Measurements from ENCODE around the gene TOR1B.

Gene TOR1B

DNA sequence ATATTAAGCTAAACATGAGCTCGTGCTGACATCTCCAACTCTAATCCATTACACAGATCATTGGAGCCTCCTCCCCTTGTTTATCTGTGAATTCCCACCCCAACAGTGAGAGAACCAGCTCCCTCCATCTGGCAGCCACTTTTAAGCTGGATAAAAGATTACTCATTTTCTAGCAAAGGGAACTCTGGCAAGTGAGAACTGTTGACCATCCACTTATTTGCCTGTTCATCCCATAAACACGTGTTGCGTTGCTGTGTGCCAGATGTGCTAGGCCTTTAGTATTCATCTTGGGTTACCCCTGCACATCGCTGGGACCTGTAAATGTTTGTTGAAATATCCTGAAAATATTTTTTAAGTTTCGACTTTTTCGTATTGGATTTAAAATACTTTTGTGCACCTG is 23.4 kb downstream of the TOR1B start:
- peaks cover 11% of the 10 kb centered on the region for H3K4me1 Mint-ChIP-seq
- no peaks in the 10 kb centered on the region for H3K9me3 Mint-ChIP-seq
- H3K27ac Mint-ChIP-seq (ENCODE audit: low read depth): no peak overlapping the region
- no peak overlapping the region for H3K4me3 Mint-ChIP-seq
- DNase-seq (ENCODE audit: low spot score in 2 of 2) (no peak), ATAC-seq (replicated peaks; ENCODE audit: extremely low read depth, poor library complexity, severe bottlenecking) (no peak)
- no peaks in the 10 kb centered on the region for H3K27me3 Mint-ChIP-seq
- H3K36me3 Mint-ChIP-seq (ENCODE audit: insufficient read depth): peaks cover 58% of the 10 kb centered on the region

DNA sequence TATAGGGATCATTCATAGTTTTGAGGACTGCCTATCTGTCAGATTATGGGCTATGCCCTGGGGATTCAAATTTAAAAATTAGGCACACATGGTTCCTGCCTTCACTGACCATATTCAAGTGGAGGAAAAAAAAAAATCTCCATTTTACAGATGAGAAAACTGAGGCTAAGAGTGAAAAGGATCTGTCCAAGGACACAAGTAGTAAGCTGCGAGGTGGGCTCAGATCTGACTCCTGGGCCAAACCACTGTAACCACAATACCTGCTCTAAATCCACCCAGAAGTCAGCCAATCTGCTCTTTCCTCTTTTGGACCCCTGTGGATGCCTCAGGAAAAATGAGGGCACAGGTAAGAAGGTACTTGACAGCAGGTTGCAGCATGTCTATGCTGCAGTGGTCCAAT is 23.8 kb downstream of the TOR1B start:
- Mint-ChIP-seq H3K27me3 (no peaks in the 10 kb centered on the region), H3K9me3 (no peaks in the 10 kb centered on the region), H3K4me3 (no peak overlapping the region), H3K27ac (ENCODE audit: low read depth) (no peak overlapping the region), H3K36me3 (ENCODE audit: insufficient read depth) (peaks cover 59% of the 10 kb centered on the region), H3K4me1 (peaks cover 11% of the 10 kb centered on the region)
- ATAC-seq (replicated peaks; ENCODE audit: extremely low read depth, poor library complexity, severe bottlenecking) (no peak), DNase-seq (ENCODE audit: low spot score in 2 of 2) (no peak)

DNA sequence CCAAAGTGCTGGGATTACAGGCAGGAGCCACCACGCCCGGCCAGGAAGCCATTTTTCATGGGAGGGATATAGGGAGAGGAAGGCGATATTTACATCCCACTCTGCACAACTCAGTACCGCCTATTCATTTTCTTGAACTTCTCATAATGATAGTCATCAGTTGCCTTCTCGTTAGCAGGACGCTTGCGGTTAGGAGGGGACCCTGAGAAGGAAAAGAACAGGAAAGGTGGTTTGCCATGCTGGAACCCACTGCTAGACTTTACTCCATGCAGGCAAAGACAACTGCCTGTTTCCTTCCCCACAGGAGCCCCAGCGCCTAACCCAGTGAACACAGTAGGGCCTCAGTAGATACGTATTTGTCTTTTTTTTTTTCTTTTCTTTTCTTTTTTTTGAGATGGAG is 25.1 kb downstream of the TOR1B start:
- ATAC-seq (replicated peaks; ENCODE audit: extremely low read depth, poor library complexity, severe bottlenecking) (no peak), DNase-seq (ENCODE audit: low spot score in 2 of 2) (no peak)
- peaks cover 2% of the 10 kb centered on the region for H3K4me1 Mint-ChIP-seq
- no peak overlapping the region for H3K27ac Mint-ChIP-seq (ENCODE audit: low read depth)
- no peaks in the 10 kb centered on the region for H3K9me3 Mint-ChIP-seq
- H3K36me3 Mint-ChIP-seq (ENCODE audit: insufficient read depth): peaks cover 60% of the 10 kb centered on the region
- no peak overlapping the region for H3K4me3 Mint-ChIP-seq
- H3K27me3 Mint-ChIP-seq: no peaks in the 10 kb centered on the region

DNA sequence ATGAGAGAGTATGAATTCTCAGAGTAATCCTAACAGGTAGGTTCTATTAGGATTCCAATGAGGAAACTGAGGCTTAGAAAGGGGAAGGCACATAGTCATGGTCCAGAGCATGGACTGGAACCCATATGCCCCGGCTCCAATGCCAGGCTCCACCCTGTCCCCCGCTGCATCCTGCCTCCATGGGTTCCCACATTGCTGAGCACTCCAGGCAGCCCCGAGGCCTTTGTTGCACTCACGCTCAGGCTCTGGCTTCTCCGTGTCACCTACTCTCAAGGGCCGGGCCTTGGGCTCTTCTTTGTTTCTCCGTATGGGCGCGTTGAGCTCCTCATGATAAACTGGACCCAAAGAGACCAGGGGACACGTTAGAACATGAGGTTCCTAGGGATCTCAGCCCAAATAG is 26.0 kb downstream of the TOR1B start:
- Mint-ChIP-seq H3K27me3 (no peaks in the 10 kb centered on the region), H3K27ac (ENCODE audit: low read depth) (no peak overlapping the region), H3K4me1 (peaks cover 9% of the 10 kb centered on the region), H3K4me3 (no peak overlapping the region), H3K9me3 (no peaks in the 10 kb centered on the region), H3K36me3 (ENCODE audit: insufficient read depth) (peaks cover 65% of the 10 kb centered on the region)
- DNase-seq (ENCODE audit: low spot score in 2 of 2): no peak
- no peak for ATAC-seq (replicated peaks; ENCODE audit: extremely low read depth, poor library complexity, severe bottlenecking)

DNA sequence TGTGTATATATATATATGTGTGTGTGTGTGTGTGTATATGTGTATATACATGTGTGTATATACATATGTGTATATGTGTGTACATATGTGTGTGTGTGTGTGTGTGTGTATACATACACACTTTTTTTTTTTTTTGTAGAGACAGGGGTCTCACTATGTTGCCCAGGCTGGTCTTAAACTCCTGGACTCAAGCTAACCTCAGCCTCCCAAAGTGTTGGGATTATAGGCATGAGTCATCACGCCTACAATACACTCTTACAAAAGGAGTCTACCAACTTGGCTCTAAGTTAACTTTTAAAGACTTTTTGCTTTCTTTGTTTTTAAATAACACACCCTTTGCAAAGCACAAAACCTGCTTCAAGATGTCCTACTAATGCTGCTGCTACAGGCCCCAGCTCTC is 30.0 kb downstream of the TOR1B start:
- H3K27me3 Mint-ChIP-seq: no peaks in the 10 kb centered on the region
- peaks cover 41% of the 10 kb centered on the region for H3K4me1 Mint-ChIP-seq
- H3K9me3 Mint-ChIP-seq: no peaks in the 10 kb centered on the region
- H3K4me3 Mint-ChIP-seq: peak overlapping the region; percentile 97
- peaks cover 67% of the 10 kb centered on the region for H3K36me3 Mint-ChIP-seq (ENCODE audit: insufficient read depth)
- peak overlapping the region; percentile 97 for H3K27ac Mint-ChIP-seq (ENCODE audit: low read depth)
- ATAC-seq (replicated peaks; ENCODE audit: extremely low read depth, poor library complexity, severe bottlenecking) (no peak), DNase-seq (ENCODE audit: low spot score in 2 of 2) (no peak)

DNA sequence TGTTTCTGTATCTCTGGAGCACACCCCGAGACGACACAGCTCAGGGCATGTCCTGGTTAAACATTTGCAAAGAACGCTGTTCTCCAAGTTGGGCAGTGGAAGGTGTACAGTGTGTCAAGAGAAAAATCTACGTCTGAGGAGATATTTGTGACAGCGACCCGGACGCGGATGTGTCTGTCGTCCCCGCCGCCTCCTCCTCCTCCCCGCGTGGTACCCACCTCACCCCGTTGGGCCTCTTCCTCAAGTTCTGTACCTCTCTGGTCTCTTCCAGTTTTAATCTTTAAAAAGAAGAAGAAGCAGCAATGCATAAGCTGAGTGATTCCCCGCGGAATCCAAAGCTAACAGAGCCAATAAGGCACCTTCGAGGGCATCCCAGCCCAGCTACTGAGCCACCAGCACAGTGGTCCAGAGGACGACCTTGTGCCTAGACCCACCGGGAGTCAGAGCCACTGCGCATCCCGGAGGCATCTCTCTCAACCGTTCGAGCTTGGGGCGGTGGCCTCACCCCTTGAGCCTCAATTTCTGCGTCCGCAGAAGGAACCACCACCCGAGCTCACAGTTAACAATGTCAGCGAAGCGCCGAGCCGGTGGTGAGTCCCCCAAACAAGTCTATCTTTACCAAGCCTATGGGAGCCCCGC is 31.6 kb downstream of the TOR1B start:
- Mint-ChIP-seq H3K27me3 (no peaks in the 10 kb centered on the region), H3K9me3 (no peaks in the 10 kb centered on the region), H3K4me3 (peak overlapping the region; percentile 97), H3K4me1 (peaks cover 54% of the 10 kb centered on the region), H3K36me3 (ENCODE audit: insufficient read depth) (peaks cover 53% of the 10 kb centered on the region), H3K27ac (ENCODE audit: low read depth) (peak overlapping the region; percentile 97)
- DNase-seq (ENCODE audit: low spot score in 2 of 2) (peak in 1 of 2 donors; percentile 37), ATAC-seq (replicated peaks; ENCODE audit: extremely low read depth, poor library complexity, severe bottlenecking) (peak; percentile 43)

DNA sequence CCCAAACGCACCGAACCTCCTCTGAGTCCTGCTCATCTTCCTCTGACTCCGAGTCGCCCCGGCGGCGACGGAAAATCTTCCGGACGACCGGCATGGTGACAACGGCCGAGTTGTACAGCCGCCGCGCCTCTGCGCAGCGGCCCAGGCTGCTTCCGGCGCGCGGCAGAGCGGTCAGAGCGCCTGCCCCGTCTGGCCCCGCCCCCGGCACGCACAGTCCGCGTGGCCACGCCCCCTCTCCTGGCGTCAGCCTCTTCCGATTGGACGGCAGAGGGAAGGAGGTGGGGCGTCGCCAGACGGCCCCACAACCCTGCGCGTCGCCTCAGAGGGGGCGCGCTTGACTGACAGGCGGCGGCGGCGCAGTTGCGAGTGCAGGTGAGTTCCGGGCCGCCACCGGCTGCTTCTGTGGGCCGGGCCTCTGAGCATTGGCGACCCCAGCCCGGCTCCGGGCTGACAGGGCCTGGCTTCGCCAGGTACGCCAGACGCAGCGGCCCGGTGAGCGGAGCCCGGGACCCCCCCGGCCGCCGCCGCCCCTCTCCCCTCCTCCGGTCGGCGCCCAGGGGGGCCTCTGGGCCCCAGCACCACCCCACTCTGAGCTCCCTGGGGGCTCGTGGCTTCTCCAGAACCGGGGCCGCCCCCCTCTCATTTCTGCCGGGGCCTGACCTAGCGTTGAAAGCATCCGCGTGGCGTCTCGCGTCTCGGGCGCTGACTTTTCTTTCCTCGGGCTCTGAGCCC is 32.3 kb downstream of the TOR1B start, which contains the start of the genes C9orf78 and USP20:
C9orf78 (minus strand) TSS at position 148 of the 732 bp plus-strand sequence; CDS start at position 94, 54 bp downstream.
USP20 (plus strand) TSS at position 331 of the 732 bp plus-strand sequence. CDS start 17,098 bp downstream, outside the sequence.
- peaks cover 55% of the 10 kb centered on the region for H3K4me1 Mint-ChIP-seq
- H3K36me3 Mint-ChIP-seq (ENCODE audit: insufficient read depth): peaks cover 46% of the 10 kb centered on the region
- peak within 1 kb of the TSS; percentile 97 for H3K4me3 Mint-ChIP-seq
- H3K27me3 Mint-ChIP-seq: no peaks in the 10 kb centered on the region
- peak; percentile 94 for ATAC-seq (replicated peaks; ENCODE audit: extremely low read depth, poor library complexity, severe bottlenecking)
- no peaks in the 10 kb centered on the region for H3K9me3 Mint-ChIP-seq
- peak within 1 kb of the TSS; percentile 97 for H3K27ac Mint-ChIP-seq (ENCODE audit: low read depth)
- DNase-seq (ENCODE audit: low spot score in 2 of 2): peak; percentile 91 to 95

DNA sequence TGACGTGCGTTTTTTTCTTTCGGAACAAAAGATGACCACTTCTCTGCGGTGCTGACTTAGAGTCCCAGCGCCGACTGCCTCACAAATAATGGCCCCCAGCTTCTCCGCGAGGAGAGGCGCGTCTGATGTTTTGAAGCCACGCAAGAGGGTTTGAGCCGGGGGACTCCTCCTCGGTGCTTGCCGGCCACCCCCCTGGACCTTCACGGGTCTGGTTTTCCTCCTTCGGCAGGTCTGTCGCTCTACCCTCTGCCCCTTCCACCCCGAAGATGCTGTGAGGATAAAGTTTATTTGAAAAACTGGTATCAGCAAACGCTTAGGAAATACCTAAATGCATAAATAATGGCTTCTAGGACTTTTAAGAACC is 32.9 kb downstream of the TOR1B start:
- H3K4me1 Mint-ChIP-seq: peaks cover 55% of the 10 kb centered on the region
- no peaks in the 10 kb centered on the region for H3K9me3 Mint-ChIP-seq
- H3K36me3 Mint-ChIP-seq (ENCODE audit: insufficient read depth): peaks cover 42% of the 10 kb centered on the region
- peak overlapping the region; percentile 97 for H3K4me3 Mint-ChIP-seq
- peak overlapping the region; percentile 97 for H3K27ac Mint-ChIP-seq (ENCODE audit: low read depth)
- no peak for ATAC-seq (replicated peaks; ENCODE audit: extremely low read depth, poor library complexity, severe bottlenecking)
- no peaks in the 10 kb centered on the region for H3K27me3 Mint-ChIP-seq
- no peak for DNase-seq (ENCODE audit: low spot score in 2 of 2)

DNA sequence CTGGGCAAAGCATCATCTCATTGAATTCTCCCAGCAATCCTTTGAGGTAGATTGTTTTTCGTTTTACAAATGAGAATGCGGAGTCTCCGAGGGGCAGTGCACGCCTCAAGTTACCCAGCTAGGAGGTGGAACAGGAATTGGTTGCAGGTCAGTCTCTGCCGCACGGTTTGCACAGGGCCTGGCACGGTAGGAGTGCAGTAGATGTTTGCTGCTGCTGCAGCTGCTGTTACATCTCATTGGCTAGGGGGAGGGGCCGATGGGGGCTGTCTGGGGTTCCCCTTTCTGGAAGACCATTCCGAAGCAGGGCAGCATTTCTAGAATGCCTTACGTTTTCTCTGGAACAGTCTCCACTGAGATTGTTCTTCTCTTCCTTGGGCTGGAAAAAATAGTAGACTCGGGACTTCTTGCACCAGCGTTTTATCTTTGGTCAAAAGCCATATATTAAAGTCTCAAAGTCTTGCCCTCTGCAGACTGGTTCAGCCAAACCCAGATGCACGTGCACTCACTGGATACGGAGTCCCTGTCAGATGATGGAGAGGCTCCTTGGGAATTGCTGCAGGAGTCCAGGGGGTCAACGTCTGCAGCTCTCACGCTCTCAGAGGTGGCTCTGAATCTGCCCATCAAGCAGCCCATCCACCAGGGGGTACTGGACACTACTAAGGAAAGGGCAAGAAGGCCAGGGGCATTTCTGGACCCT is 33.5 kb downstream of the TOR1B start:
- Mint-ChIP-seq H3K27me3 (no peaks in the 10 kb centered on the region), H3K4me3 (peak overlapping the region; percentile 97), H3K36me3 (ENCODE audit: insufficient read depth) (peaks cover 40% of the 10 kb centered on the region), H3K4me1 (peaks cover 60% of the 10 kb centered on the region), H3K9me3 (no peaks in the 10 kb centered on the region), H3K27ac (ENCODE audit: low read depth) (peak overlapping the region; percentile 97)
- DNase-seq (ENCODE audit: low spot score in 2 of 2) (no peak), ATAC-seq (replicated peaks; ENCODE audit: extremely low read depth, poor library complexity, severe bottlenecking) (no peak)

DNA sequence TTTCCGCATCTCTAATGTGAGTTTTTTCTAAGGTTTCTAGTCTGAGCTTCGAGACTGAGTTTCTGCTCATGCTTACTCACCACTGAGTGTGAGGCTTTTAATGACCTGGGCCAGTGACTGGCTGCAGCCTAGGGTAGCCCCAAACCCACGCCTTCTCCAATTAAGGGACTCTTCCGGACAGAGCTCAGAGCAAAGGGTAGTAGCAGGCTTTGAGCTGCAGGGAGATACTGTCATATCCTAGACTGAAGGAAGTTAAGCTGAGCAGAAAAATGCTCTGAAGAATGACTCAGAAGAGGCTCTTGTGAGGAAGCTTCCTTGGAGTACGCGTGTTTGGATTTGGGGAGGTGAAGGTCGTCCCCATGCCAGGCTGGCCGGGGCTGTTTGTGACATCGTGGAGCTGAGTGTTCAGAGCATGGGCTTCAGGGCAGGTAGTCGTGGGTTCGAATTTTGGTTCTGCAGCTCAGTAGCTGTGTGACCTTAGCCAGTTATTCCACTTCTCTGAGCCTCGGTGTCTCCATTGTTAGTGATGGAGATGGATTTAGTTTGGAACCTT is 35.8 kb downstream of the TOR1B start:
- DNase-seq (ENCODE audit: low spot score in 2 of 2) (no peak), ATAC-seq (replicated peaks; ENCODE audit: extremely low read depth, poor library complexity, severe bottlenecking) (no peak)
- Mint-ChIP-seq H3K27me3 (no peaks in the 10 kb centered on the region), H3K9me3 (no peaks in the 10 kb centered on the region), H3K27ac (ENCODE audit: low read depth) (peak overlapping the region; percentile 3), H3K4me1 (peaks cover 53% of the 10 kb centered on the region), H3K4me3 (peak overlapping the region; percentile 33), H3K36me3 (ENCODE audit: insufficient read depth) (peaks cover 26% of the 10 kb centered on the region)

DNA sequence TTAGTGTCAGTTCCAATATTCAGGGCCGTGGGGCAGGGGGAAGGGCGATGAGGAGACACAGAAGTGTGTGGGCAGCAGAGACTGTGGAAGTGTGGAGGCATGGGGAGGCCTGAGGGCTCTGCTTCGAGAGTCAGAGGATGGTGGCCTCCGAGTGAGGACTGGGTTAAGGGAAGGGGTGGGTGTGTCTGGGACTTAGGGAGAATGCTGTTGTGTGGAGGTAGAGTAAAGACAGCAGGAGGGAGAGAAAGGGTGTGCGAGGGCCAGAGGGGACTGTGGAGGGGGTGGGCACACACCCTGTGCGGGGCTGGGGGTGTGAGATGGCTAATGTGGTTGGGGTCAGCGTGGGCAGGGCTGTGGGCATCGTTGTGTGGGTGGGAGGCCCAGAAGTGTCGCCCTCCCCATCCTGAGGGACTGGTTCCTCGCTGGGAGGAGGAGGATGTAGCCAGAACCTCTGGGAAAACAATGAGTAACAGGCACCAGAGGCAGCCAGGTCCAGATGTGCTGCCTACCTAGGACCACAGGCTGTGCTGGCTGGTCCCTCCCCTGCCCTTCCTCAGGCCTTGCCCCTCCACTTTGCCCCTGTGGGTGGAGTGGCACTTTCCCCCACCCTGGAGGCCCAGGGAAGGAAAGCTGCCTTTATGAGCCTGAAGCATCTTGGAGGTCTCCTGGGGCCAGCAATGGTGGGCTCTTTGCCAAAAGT is 36.5 kb downstream of the TOR1B start:
- Mint-ChIP-seq H3K9me3 (no peaks in the 10 kb centered on the region), H3K4me1 (peaks cover 46% of the 10 kb centered on the region), H3K4me3 (no peak overlapping the region), H3K27me3 (no peaks in the 10 kb centered on the region), H3K36me3 (ENCODE audit: insufficient read depth) (peaks cover 23% of the 10 kb centered on the region), H3K27ac (ENCODE audit: low read depth) (peak overlapping the region; percentile 3)
- DNase-seq (ENCODE audit: low spot score in 2 of 2) (no peak), ATAC-seq (replicated peaks; ENCODE audit: extremely low read depth, poor library complexity, severe bottlenecking) (no peak)

DNA sequence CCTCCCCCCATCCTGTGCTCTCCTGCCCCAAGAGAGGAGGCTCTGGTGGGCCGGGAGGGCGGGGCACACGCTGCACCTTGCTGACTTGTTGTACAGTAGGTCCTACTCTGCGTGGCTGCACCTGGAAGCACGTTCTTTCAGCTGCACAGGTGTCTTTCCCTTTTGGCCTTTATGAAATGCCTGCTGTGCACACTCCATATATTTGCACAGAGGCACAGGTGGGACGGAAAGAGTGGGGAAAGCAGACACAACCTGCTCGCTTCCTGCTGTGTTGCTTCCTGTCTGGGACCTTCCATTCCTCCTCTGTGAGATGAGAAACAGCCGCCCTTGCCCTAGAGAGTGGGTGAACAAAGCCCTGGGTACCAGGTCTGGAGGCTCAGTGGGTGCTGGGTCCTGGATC is 37.0 kb downstream of the TOR1B start:
- Mint-ChIP-seq H3K4me3 (no peak overlapping the region), H3K4me1 (peaks cover 41% of the 10 kb centered on the region)
- ATAC-seq (replicated peaks; ENCODE audit: extremely low read depth, poor library complexity, severe bottlenecking): no peak

More for the DNA sequence above, 37.0 kb downstream of the TOR1B start:
- H3K9me3 Mint-ChIP-seq: no peaks in the 10 kb centered on the region
- no peak for DNase-seq (ENCODE audit: low spot score in 2 of 2)
- H3K36me3 Mint-ChIP-seq (ENCODE audit: insufficient read depth): peaks cover 19% of the 10 kb centered on the region
- H3K27me3 Mint-ChIP-seq: no peaks in the 10 kb centered on the region
- H3K27ac Mint-ChIP-seq (ENCODE audit: low read depth): no peak overlapping the region

All from central memory CD8-positive, alpha-beta T cell (primary cell).